GM19468 (cell line): ENCODE results near the gene MAPRE2.

Experiments
- ATAC-seq: cut with Tn5 transposase; IDR thresholded peaks from one replicate; pipeline ENCODE4 v1.9.1; 2021; ENCODE audit warnings: mild to moderate bottlenecking, moderate library complexity, moderate number of reproducible peaks; ENCODE audit not compliant: unreplicated experiment; ENCODE audit errors: extremely low read depth

Gene MAPRE2

GRCh38 chr18:35040988-35041814, at the start of gene MAPRE2:
TSS of gene MAPRE2 (plus strand) at chr18:35041413. CDS start at chr18:35041540, 127 bp downstream.
- ATAC-seq: peak; percentile 56

GRCh38 chr18:34991561-34991960, 49.7 kb upstream of the MAPRE2 start:
- no peak for ATAC-seq

- ATAC-seq: no peak
These were observed 47.9 kb upstream of the MAPRE2 start for GRCh38 chr18:34993289-34993688.

GRCh38 chr18:34995746-34996145, 45.5 kb upstream of the MAPRE2 start:
- no peak for ATAC-seq

GRCh38 chr18:34998661-34999060, 42.6 kb upstream of the MAPRE2 start:
- no peak for ATAC-seq

GRCh38 chr18:34999756-35000289, 41.4 kb upstream of the MAPRE2 start:
- no peak for ATAC-seq

GRCh38 chr18:35000457-35000856, 40.8 kb upstream of the MAPRE2 start:
- no peak for ATAC-seq

GRCh38 chr18:35002120-35002519, 39.1 kb upstream of the MAPRE2 start:
- ATAC-seq: no peak

GRCh38 chr18:35005963-35006577, 35.1 kb upstream of the MAPRE2 start:
- ATAC-seq: peak; percentile 50

GRCh38 chr18:35010156-35010555, 31.1 kb upstream of the MAPRE2 start:
- ATAC-seq: no peak

GRCh38 chr18:35010993-35011392, 30.2 kb upstream of the MAPRE2 start:
- ATAC-seq: no peak

GRCh38 chr18:35019933-35020332, 21.3 kb upstream of the MAPRE2 start:
- no peak for ATAC-seq

GRCh38 chr18:35022426-35023001, 18.7 kb upstream of the MAPRE2 start:
- no peak for ATAC-seq

- ATAC-seq: no peak
These were observed 17.0 kb upstream of the MAPRE2 start for GRCh38 chr18:35024196-35024595.

GRCh38 chr18:35024965-35025364, 16.2 kb upstream of the MAPRE2 start:
- ATAC-seq: no peak

- ATAC-seq: no peak
These were observed 14.7 kb upstream of the MAPRE2 start for GRCh38 chr18:35026407-35027061.

GRCh38 chr18:35027206-35027605, 14.0 kb upstream of the MAPRE2 start:
- ATAC-seq: no peak

GRCh38 chr18:35028536-35028935, 12.7 kb upstream of the MAPRE2 start:
- no peak for ATAC-seq

GRCh38 chr18:35029103-35029502, 12.1 kb upstream of the MAPRE2 start:
- no peak for ATAC-seq

- peak; percentile 70 for ATAC-seq
These were observed 11.4 kb upstream of the MAPRE2 start for GRCh38 chr18:35029770-35030169.
